HepG2 (cell line): Measurements from ENCODE around the gene SLC5A3. TPM values are rescaled to one million over a fixed set of nuclear protein-coding genes. Genes with fewer than 3 reads are reported as not detected.

Experiments used
- ATAC-seq: fragments of 200-7000 bp; cut with Tn5 transposase; 3 replicates; pipeline ENCODE4 v1.9.1; 2020; ENCODE audit warnings: mild to moderate bottlenecking, moderate library complexity
- BruUV-seq: library from RNA; stranded (reverse); fragments of 400-500 nt; replicated peaks from 2 replicates; lab custom pipeline; 2021; lab: Mats Ljungman, UMichigan
- CTCF ChIA-PET: fragments of 300-600 bp; formaldehyde crosslinking; extraction: SDS; loops from one replicate; lab custom pipeline; 2021; ENCODE audit warnings: low total read pairs, inconsistent platforms, low intra/inter-chr PET ratio; lab: Yijun Ruan, JAX
- POLR2A ChIA-PET: fragments of 350-600 bp; sonication (Branson Sonifier 250); formaldehyde crosslinking; loops from one replicate; lab custom pipeline; 2020; ENCODE audit warnings: antibody characterized with exemption, inconsistent platforms; lab: Yijun Ruan, JAX
- DNase-seq: peaks from one replicate; pipeline ENCODE4 v3.0.0-alpha.2; 2015; ENCODE audit warnings: low spot score
- FAIRE-seq: peaks from 3 replicates; lab custom pipeline; 2011; peaks lifted over from hg19 to GRCh38; lab: Jason Lieb, UNC
- H2AFZ ChIP-seq: one replicate; pipeline ENCODE4 v1.6.1; 2011; ENCODE audit warnings: low read length, inconsistent platforms
- H3K27ac ChIP-seq: fragments of 300-600 bp; 3 replicates; pipeline ENCODE4 v1.8.0; 2011; ENCODE audit warnings: mixed run types, mild to moderate bottlenecking, mixed read lengths, low read length, inconsistent platforms; ENCODE audit not compliant: insufficient read depth; ENCODE audit errors: extremely low read length
- H3K27me3 ChIP-seq, 2 experiments: fragments of 200-600 bp in 1 of 2; 2 replicates in 1 of 2; 3 replicates in 1 of 2; pipeline versions ENCODE4 v1.6.0 to v1.8.0; 2011; ENCODE audit warnings: low read length in 2 of 2, mild to moderate bottlenecking in 2 of 2, moderate library complexity in 2 of 2, inconsistent platforms in 1 of 2; ENCODE audit not compliant: insufficient read depth in 2 of 2, control insufficient read depth in 1 of 2
- H3K36me3 ChIP-seq, 2 experiments: fragments of 200-600 bp in 1 of 2; replicated peaks in 1 of 2; 2 replicates in 1 of 2; 3 replicates in 1 of 2; pipeline versions ENCODE4 v1.5.1 to v1.8.0; 2011; ENCODE audit warnings: low read length in 2 of 2, inconsistent platforms in 1 of 2; ENCODE audit not compliant: insufficient read depth in 2 of 2, control insufficient read depth in 1 of 2
- H3K4me1 ChIP-seq: 2 replicates; pipeline ENCODE4 v1.5.1; 2012; ENCODE audit warnings: low read length, inconsistent platforms; ENCODE audit not compliant: insufficient read depth
- H3K4me2 ChIP-seq: 2 replicates; pipeline ENCODE4 v1.6.0; 2011; ENCODE audit warnings: low read depth, low read length, inconsistent platforms
- H3K4me3 ChIP-seq, 3 experiments: fragments of 200-600 bp in 1 of 3; sonication (generic), shearing (Covaris generic) in 1 of 3; replicated peaks in 1 of 3; 2 replicates each; pipeline ENCODE4 v1.5.1; 2011 to 2016; ENCODE audit warnings: low read length in 3 of 3, inconsistent platforms in 2 of 3, low read depth in 2 of 3, mild to moderate bottlenecking in 2 of 3, control low read depth in 1 of 3, mixed read lengths in 1 of 3; ENCODE audit not compliant: insufficient read depth in 1 of 3
- H3K79me2 ChIP-seq: one replicate; pipeline ENCODE4 v1.6.1; 2011; ENCODE audit warnings: low read length, inconsistent platforms; ENCODE audit not compliant: insufficient read depth
- H3K9ac ChIP-seq: 2 replicates; pipeline ENCODE4 v1.6.0; 2011; ENCODE audit warnings: mild to moderate bottlenecking, low read depth, low read length, inconsistent platforms; ENCODE audit not compliant: insufficient read depth
- H3K9me3 ChIP-seq: 2 replicates; pipeline ENCODE4 v1.5.1; 2012; ENCODE audit warnings: mild to moderate bottlenecking, low read length
- H4K20me1 ChIP-seq: 2 replicates; pipeline ENCODE4 v1.6.0; 2011; ENCODE audit warnings: inconsistent platforms, mild to moderate bottlenecking, low read length, moderate library complexity; ENCODE audit not compliant: insufficient read depth
- MBNL3 ChIP-seq: fragments of 250-450 bp; sonication (Bioruptor Pico); conservative IDR thresholded peaks from 2 replicates; pipeline ENCODE4 v1.8.0; 2022; ENCODE audit warnings: mild to moderate bottlenecking, inconsistent platforms
- MLX ChIP-seq: IDR thresholded peaks from 2 replicates; pipeline ENCODE4 v1.6.1; 2016
- MLXIP ChIP-seq: sonication (generic); formaldehyde crosslinking; IDR thresholded peaks from 2 replicates; pipeline ENCODE4 v1.9.0; 2021; ENCODE audit warnings: missing genetic modification reagents, borderline replicate concordance
- NFKBIZ ChIP-seq: IDR thresholded peaks from 2 replicates; pipeline ENCODE4 v1.6.1; 2018; ENCODE audit warnings: missing genetic modification reagents, missing compliant biosample characterization
- SNRNP70 ChIP-seq: fragments of 200-400 bp; formaldehyde crosslinking; IDR thresholded peaks from 2 replicates; pipeline ENCODE4 v1.6.1; 2017; ENCODE audit warnings: mild to moderate bottlenecking, low read depth, low read length, moderate library complexity
- SOX5 ChIP-seq: IDR thresholded peaks from 2 replicates; pipeline ENCODE4 v1.6.1; 2016; ENCODE audit warnings: borderline replicate concordance
- USF2 ChIP-seq, 2 experiments: sonication (generic) in 1 of 2; formaldehyde crosslinking in 1 of 2; IDR thresholded peaks; 2 replicates each; pipeline versions ENCODE4 v1.5.1 to v1.6.1; 2011 to 2020; ENCODE audit warnings: borderline replicate concordance in 1 of 2, low read depth in 1 of 2, low read length in 1 of 2, mild to moderate bottlenecking in 1 of 2, missing genetic modification reagents in 1 of 2, moderate library complexity in 1 of 2
- ZFP36L1 ChIP-seq: sonication (generic); formaldehyde crosslinking; IDR thresholded peaks from 2 replicates; pipeline ENCODE4 v1.8.0; 2022; ENCODE audit warnings: mild to moderate bottlenecking, missing genetic modification reagents, moderate library complexity
- ZHX2 ChIP-seq, 2 experiments: sonication (generic) in 1 of 2; formaldehyde crosslinking in 1 of 2; IDR thresholded peaks; 2 replicates each; pipeline versions ENCODE4 v1.6.1 to v1.9.0; 2014 to 2022; ENCODE audit warnings: antibody characterized with exemption in 1 of 2, borderline replicate concordance in 1 of 2, inconsistent platforms in 1 of 2, low read depth in 1 of 2, missing genetic modification reagents in 1 of 2
- ZNF7 ChIP-seq: IDR thresholded peaks from 2 replicates; pipeline ENCODE4 v1.6.1; 2016; ENCODE audit warnings: missing biosample characterization, missing genetic modification reagents
- WGBS: methylation state at CpG from one replicate; pipeline ENCODE4 v1.1.6; 2017; ENCODE audit warnings: low lambda C conversion rate; 5-methylcytosine and 5-hydroxymethylcytosine counted together
- in situ Hi-C: cut with HindIII; loops from 2 replicates; pipeline ENCODE4 v1.10.0; 2017; ENCODE audit warnings: low pct_unique_long_range_greater_than_20kb; ENCODE audit not compliant: extremely low pct_ligation_motif_present
- intact Hi-C: fragments of 100-400 bp; cut with micrococcal nuclease; formaldehyde crosslinking; loops from one replicate; pipeline ENCODE4 v1.10.0; 2022; ENCODE audit not compliant: unreplicated experiment
- polyA plus RNA-seq, 8 experiments: library from polyadenylated mRNA; depleted of rRNA in 3 of 8; stranded (reverse) in 7 of 8; unstranded in 1 of 8; fragments of >200 nt; fragmentation: Illumina TruSeq in 4 of 8; extraction: Trizol in 4 of 8; gene quantifications; 2 replicates each; pipeline versions ENCODE4 v1.2.1 to v1.2.3, GENCODE V29; 2011 to 2016; ENCODE audit warnings: low read depth in 4 of 8, missing spikeins in 1 of 8, mixed read lengths in 1 of 8; ENCODE audit not compliant: insufficient read depth in 1 of 8
- total RNA-seq, 5 experiments: library from RNA; depleted of rRNA; stranded (reverse); fragments of >200 nt; fragmentation: Illumina TruSeq; extraction: Trizol; gene quantifications; 2 replicates each; pipeline ENCODE4 v1.2.3, GENCODE V29; 2016; ENCODE audit warnings: low read depth in 1 of 5

Gene SLC5A3
- total and polyA plus RNA-seq, 2 of the 13 experiments (the other 11 are each of a cell fraction or from before 2014, with no cell fraction given) = 5.6 to 11.2 TPM

- TF ChIP-seq ZFP36L1 (CRISPR knock-in tag) (no peak), SNRNP70 (no peak)
- TF ChIP-seq, all 625 proteins: peak for 6
These were observed 43.2 kb downstream of the SLC5A3 start (continued) for GRCh38 chr21:34116569-34116968.

- H3K27ac ChIP-seq = no peak overlapping the region
- DNase-seq (no peak), ATAC-seq (no peak), FAIRE-seq (no peak)
- intact Hi-C loops = no loop called here
- ChIA-PET CTCF (no interaction called here), POLR2A (no interaction called here)
- no peaks in the 10 kb centered on the region for H3K9me3 ChIP-seq
- H3K4me1 ChIP-seq = peaks cover 19% of the 10 kb centered on the region
- no peak overlapping the region for H3K4me2 ChIP-seq
- no TSS peak for BruUV-seq
- H3K79me2 ChIP-seq = no peaks in the 10 kb centered on the region
- in situ Hi-C loops = no loop called here
- 94% methylated on average over 2 of the region's 2 CpGs for WGBS
- H3K9ac ChIP-seq = no peak overlapping the region
- H3K4me3 ChIP-seq = no peak overlapping the region
- H2AFZ ChIP-seq = no peak overlapping the region
- H3K36me3 ChIP-seq = peaks cover 1 to 4% of the 10 kb centered on the region in 2 experiments; a peak in 3 of 5 replicates
- H4K20me1 ChIP-seq = no peaks in the 10 kb centered on the region
- no peaks in the 10 kb centered on the region for H3K27me3 ChIP-seq
- no peak for TF ChIP-seq MLX (CRISPR knock-in tag)
- no peak for TF ChIP-seq USF2 (IDR thresholded peaks at IDR 0.05; ENCODE audit: low read depth, low read length)
- no peak for TF ChIP-seq USF2 (CRISPR knock-in tag; IDR thresholded peaks at IDR 0.05; ENCODE audit: borderline replicate concordance)
- no peak for TF ChIP-seq ZNF7 (CRISPR knock-in tag)
- no peak for TF ChIP-seq MLXIP
- no peak for TF ChIP-seq ZHX2 (IDR thresholded peaks at IDR 0.05; ENCODE audit: low read depth)
- TF ChIP-seq ZHX2 (CRISPR knock-in tag; IDR thresholded peaks at IDR 0.05; ENCODE audit: borderline replicate concordance) = no peak
- no peak for TF ChIP-seq SOX5 (CRISPR knock-in tag)
- no peak for TF ChIP-seq MBNL3
- TF ChIP-seq NFKBIZ (CRISPR knock-in tag) = no peak
These were observed 47.5 kb downstream of the SLC5A3 start for GRCh38 chr21:34120867-34121266.
